ENCODE measurements around the gene TAOK3. TPM values are rescaled to one million over a fixed set of nuclear protein-coding genes. Genes with fewer than 3 reads are reported as not detected.

The TAOK3 gene
- total and polyA plus RNA-seq, 9 of the 15 experiments (the other 6 are each of a cell fraction or from before 2014, with no cell fraction given), result 24.3 to 83.5 (median 47.1) TPM

GRCh38 chr12:118372541-118373495 lies at the start of gene TAOK3 (continued):
- TF ChIP-seq, protein P1, sequence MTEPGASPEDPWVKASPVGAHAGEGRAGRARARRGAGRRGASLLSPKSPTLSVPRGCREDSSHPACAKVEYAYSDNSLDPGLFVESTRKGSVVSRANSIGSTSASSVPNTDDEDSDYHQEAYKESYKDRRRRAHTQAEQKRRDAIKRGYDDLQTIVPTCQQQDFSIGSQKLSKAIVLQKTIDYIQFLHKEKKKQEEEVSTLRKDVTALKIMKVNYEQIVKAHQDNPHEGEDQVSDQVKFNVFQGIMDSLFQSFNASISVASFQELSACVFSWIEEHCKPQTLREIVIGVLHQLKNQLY (CRISPR knock-in tag; conservative IDR thresholded peaks at IDR 0.05), result no peak
- no peak for TF ChIP-seq ZNF197 (CRISPR knock-in tag; IDR thresholded peaks at IDR 0.05; ENCODE audit: low read depth)
- 0 out of 2 replicates have a peak, but pooled peaks have one; percentile 12 for TF ChIP-seq NCOR1 (IDR thresholded peaks at IDR 0.05)
- TF ChIP-seq CBFA2T3 (IDR thresholded peaks at IDR 0.05), result no peak
- no peak for TF ChIP-seq JUNB (CRISPR knock-in tag; conservative IDR thresholded peaks at IDR 0.05)
- TF ChIP-seq ZBTB7A (IDR thresholded peaks at IDR 0.05; ENCODE audit: borderline replicate concordance, control insufficient read depth, low read depth, low read length), result peak; percentile 86
- TF ChIP-seq ZNF699 (CRISPR knock-in tag; IDR thresholded peaks at IDR 0.05; ENCODE audit: insufficient replicate concordance), result no peak
- TF ChIP-seq, protein P2, sequence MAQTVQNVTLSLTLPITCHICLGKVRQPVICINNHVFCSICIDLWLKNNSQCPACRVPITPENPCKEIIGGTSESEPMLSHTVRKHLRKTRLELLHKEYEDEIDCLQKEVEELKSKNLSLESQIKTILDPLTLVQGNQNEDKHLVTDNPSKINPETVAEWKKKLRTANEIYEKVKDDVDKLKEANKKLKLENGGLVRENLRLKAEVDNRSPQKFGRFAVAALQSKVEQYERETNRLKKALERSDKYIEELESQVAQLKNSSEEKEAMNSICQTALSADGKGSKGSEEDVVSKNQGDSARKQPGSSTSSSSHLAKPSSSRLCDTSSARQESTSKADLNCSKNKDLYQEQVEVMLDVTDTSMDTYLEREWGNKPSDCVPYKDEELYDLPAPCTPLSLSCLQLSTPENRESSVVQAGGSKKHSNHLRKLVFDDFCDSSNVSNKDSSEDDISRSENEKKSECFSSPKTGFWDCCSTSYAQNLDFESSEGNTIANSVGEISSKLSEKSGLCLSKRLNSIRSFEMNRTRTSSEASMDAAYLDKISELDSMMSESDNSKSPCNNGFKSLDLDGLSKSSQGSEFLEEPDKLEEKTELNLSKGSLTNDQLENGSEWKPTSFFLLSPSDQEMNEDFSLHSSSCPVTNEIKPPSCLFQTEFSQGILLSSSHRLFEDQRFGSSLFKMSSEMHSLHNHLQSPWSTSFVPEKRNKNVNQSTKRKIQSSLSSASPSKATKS (CRISPR knock-in tag; IDR thresholded peaks at IDR 0.05), result no peak
- no peak for TF ChIP-seq ZNF778 (CRISPR knock-in tag; IDR thresholded peaks at IDR 0.05)
- no peak for TF ChIP-seq ZNF165 (CRISPR knock-in tag; IDR thresholded peaks at IDR 0.05; ENCODE audit: borderline replicate concordance)
- TF ChIP-seq CHD4 (IDR thresholded peaks at IDR 0.05; ENCODE audit: insufficient read depth, insufficient replicate concordance, low read depth, low read length, poor library complexity, severe bottlenecking), result no peak
- TF ChIP-seq ZNF444 (CRISPR knock-in tag; IDR thresholded peaks at IDR 0.05), result no peak
- TF ChIP-seq HDAC2 (IDR thresholded peaks at IDR 0.05), result peak; percentile 23; the same call in 1 of the 2 replicates
- TF ChIP-seq HNRNPH1 (optimal IDR thresholded peaks at IDR 0.05; ENCODE audit: low read depth, low read length), result no peak
- TF ChIP-seq, protein P3, sequence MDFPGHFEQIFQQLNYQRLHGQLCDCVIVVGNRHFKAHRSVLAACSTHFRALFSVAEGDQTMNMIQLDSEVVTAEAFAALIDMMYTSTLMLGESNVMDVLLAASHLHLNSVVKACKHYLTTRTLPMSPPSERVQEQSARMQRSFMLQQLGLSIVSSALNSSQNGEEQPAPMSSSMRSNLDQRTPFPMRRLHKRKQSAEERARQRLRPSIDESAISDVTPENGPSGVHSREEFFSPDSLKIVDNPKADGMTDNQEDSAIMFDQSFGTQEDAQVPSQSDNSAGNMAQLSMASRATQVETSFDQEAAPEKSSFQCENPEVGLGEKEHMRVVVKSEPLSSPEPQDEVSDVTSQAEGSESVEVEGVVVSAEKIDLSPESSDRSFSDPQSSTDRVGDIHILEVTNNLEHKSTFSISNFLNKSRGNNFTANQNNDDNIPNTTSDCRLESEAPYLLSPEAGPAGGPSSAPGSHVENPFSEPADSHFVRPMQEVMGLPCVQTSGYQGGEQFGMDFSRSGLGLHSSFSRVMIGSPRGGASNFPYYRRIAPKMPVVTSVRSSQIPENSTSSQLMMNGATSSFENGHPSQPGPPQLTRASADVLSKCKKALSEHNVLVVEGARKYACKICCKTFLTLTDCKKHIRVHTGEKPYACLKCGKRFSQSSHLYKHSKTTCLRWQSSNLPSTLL (IDR thresholded peaks at IDR 0.05), result no peak
- TF ChIP-seq RBM14 (IDR thresholded peaks at IDR 0.05; ENCODE audit: borderline replicate concordance, insufficient read depth, low read depth, low read length), result no peak
- TF ChIP-seq THRB (CRISPR knock-in tag; conservative IDR thresholded peaks at IDR 0.05), result no peak
- TF ChIP-seq MAZ (CRISPR knock-in tag; conservative IDR thresholded peaks at IDR 0.05 in 1 of 2, IDR thresholded peaks at IDR 0.05 in 1 of 2), result peak in 1 of 2 experiments; percentile 85; a peak in 3 of 4 replicates
- TF ChIP-seq, protein P4, sequence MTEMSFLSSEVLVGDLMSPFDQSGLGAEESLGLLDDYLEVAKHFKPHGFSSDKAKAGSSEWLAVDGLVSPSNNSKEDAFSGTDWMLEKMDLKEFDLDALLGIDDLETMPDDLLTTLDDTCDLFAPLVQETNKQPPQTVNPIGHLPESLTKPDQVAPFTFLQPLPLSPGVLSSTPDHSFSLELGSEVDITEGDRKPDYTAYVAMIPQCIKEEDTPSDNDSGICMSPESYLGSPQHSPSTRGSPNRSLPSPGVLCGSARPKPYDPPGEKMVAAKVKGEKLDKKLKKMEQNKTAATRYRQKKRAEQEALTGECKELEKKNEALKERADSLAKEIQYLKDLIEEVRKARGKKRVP (CRISPR knock-in tag; IDR thresholded peaks at IDR 0.05), result no peak

Data from K562 (cell line).